Sigmoid colon (tissue), 7 donors: ENCODE results near the gene PNMA8B. TPM values are rescaled to one million over a fixed set of nuclear protein-coding genes. Genes with fewer than 3 reads are reported as not detected.
A peak's percentile ranks its signal among the peaks of the same experiment; 100 is the strongest.

Experiments
- DNase-seq: peaks from one replicate; pipeline ENCODE4 v3.0.0-alpha.2; 2019
- H3K27ac ChIP-seq, 4 donors: fragments of 200-600 bp; sonication (generic); one replicate each; pipeline ENCODE4 v1.5.1; 2016 to 2019; ENCODE audit warnings: mild to moderate bottlenecking in 1 of 4
- H3K27me3 ChIP-seq, 3 donors: fragments of 200-600 bp; sonication (generic); one replicate each; pipeline ENCODE4 v1.5.1; 2019; ENCODE audit warnings: mild to moderate bottlenecking in 1 of 3
- H3K36me3 ChIP-seq, 4 donors: fragments of 200-600 bp; sonication (generic); one replicate each; pipeline ENCODE4 v1.5.1; 2016 to 2019
- H3K4me1 ChIP-seq, 4 donors: fragments of 200-600 bp; sonication (generic); one replicate each; pipeline ENCODE4 v1.5.1; 2017 to 2019
- H3K4me3 ChIP-seq, 4 donors: fragments of 200-600 bp; sonication (generic); one replicate each; pipeline ENCODE4 v1.5.1; 2017 to 2019; ENCODE audit warnings: mild to moderate bottlenecking in 2 of 4, moderate library complexity in 1 of 4
- H3K9me3 ChIP-seq, 4 donors: fragments of 200-600 bp in 3 of 4; sonication (generic) in 3 of 4; one replicate each; pipeline versions ENCODE4 v1.5.1 to v1.6.1; 2013 to 2019
- EP300 ChIP-seq, 4 donors: sonication (generic); formaldehyde crosslinking; IDR thresholded peaks; one replicate each; pipeline ENCODE4 v1.6.1; 2017; ENCODE audit warnings: antibody characterized with exemption in 4 of 4
- POLR2A ChIP-seq, 2 donors: fragments of 450-650 bp; IDR thresholded peaks; one replicate each; pipeline ENCODE4 v1.6.1; 2016; ENCODE audit warnings: antibody characterized with exemption in 2 of 2, mild to moderate bottlenecking in 2 of 2, moderate library complexity in 2 of 2
- POLR2AphosphoS5 ChIP-seq, 4 donors: sonication (generic); formaldehyde crosslinking; IDR thresholded peaks; one replicate each; pipeline ENCODE4 v1.6.1; 2017; ENCODE audit warnings: antibody characterized with exemption in 4 of 4
- WGBS, 2 donors: extraction: QIAGEN DNeasy Blood & Tissue Kit; methylation state at CpG; one replicate each; pipeline ENCODE4 v1.1.7; 2013; 5-methylcytosine and 5-hydroxymethylcytosine counted together
- intact Hi-C: fragments of 100-400 bp; cut with DNase I; formaldehyde crosslinking; loops from one replicate; pipeline ENCODE4 v1.15.1; 2023
- polyA plus RNA-seq, 3 donors: library from polyadenylated mRNA; stranded (reverse); fragments of 200-250 nt; gene quantifications; one replicate each; pipeline ENCODE4 v1.2.3, GENCODE V29; 2013
- total RNA-seq, 4 donors: library from RNA; depleted of rRNA; stranded (reverse); fragments of >200 nt; gene quantifications; one replicate each; pipeline ENCODE4 v1.1.0, GENCODE V29; 2016
- TF ChIP-seq, protein P1 (sequence below), 4 experiments: fragments of 450-650 bp in 3 of 4; fragments of 200-600 bp in 1 of 4; IDR thresholded peaks; one replicate each; pipeline ENCODE4 v1.5.1; 2016 to 2019; ENCODE audit warnings: antibody characterized with exemption in 4 of 4, mild to moderate bottlenecking in 3 of 4, moderate library complexity in 2 of 4
- donor health status: healthy with polysubstance abuse.
- donor health status: Bipolar disorder and iron deficiency.
- donor health status: healthy.

The PNMA8B gene
- total and polyA plus RNA-seq, 7 donors: 0.60 to 1.9 (median 1.4) TPM; not detected in 1

DNA sequence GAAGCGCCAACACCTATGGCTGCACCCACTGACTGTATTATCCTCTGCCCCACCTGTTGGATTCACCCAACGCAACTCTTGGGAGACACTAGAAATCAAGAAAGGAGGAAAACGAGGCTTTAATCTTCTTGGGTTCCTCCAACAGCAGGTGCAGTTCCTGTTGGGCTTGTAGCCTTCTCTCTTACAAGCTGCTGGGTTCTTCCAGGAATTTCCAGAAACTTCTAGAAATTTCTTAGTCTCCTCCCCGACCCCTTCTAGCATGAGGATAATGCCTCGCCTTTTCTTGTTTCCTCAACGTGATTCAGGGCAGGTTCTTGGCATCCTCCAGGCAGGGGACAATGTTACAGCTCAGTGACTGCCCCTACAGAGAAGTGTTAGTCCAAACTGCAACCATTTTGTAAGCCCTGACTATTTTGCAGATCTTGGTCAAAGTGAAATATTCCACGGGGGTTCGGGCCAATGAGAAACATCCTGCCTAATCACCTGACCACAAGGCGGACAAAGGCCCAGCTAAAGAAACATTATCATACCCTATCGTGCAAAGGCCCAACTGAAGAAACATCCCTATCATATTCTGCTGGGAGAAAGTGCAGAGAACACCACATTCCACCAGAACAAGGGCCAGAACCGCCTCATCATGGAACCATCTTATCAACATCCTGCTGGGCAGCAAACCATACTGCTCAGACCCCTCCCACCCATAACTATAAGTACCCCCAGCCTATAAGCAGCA lies 23.7 kb downstream of the PNMA8B start:
- intact Hi-C loops: no loop called here
- no peak for DNase-seq
- H3K4me3 ChIP-seq: peak overlapping the region; percentile 15 to 57 (median 48)
- peaks cover 0 to 14% (median 13%) of the 10 kb centered on the region in 4 donors for H3K4me1 ChIP-seq
- 57 to 59% methylated on average over 11 of the region's 11 CpGs for WGBS, 2 donors
- no peak for TF ChIP-seq POLR2AphosphoS5 (IDR thresholded peaks at IDR 0.05)
- TF ChIP-seq, protein P1, sequence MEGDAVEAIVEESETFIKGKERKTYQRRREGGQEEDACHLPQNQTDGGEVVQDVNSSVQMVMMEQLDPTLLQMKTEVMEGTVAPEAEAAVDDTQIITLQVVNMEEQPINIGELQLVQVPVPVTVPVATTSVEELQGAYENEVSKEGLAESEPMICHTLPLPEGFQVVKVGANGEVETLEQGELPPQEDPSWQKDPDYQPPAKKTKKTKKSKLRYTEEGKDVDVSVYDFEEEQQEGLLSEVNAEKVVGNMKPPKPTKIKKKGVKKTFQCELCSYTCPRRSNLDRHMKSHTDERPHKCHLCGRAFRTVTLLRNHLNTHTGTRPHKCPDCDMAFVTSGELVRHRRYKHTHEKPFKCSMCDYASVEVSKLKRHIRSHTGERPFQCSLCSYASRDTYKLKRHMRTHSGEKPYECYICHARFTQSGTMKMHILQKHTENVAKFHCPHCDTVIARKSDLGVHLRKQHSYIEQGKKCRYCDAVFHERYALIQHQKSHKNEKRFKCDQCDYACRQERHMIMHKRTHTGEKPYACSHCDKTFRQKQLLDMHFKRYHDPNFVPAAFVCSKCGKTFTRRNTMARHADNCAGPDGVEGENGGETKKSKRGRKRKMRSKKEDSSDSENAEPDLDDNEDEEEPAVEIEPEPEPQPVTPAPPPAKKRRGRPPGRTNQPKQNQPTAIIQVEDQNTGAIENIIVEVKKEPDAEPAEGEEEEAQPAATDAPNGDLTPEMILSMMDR (IDR thresholded peaks at IDR 0.05): no peak
- TF ChIP-seq EP300 (IDR thresholded peaks at IDR 0.05): no peak
- no peak for TF ChIP-seq POLR2A (IDR thresholded peaks at IDR 0.05)
- no peaks in the 10 kb centered on the region for H3K36me3 ChIP-seq
- no peaks in the 10 kb centered on the region for H3K9me3 ChIP-seq
- no peaks in the 10 kb centered on the region for H3K27me3 ChIP-seq
- H3K27ac ChIP-seq: peak overlapping the region; percentile 66 to 79 (median 72)

DNA sequence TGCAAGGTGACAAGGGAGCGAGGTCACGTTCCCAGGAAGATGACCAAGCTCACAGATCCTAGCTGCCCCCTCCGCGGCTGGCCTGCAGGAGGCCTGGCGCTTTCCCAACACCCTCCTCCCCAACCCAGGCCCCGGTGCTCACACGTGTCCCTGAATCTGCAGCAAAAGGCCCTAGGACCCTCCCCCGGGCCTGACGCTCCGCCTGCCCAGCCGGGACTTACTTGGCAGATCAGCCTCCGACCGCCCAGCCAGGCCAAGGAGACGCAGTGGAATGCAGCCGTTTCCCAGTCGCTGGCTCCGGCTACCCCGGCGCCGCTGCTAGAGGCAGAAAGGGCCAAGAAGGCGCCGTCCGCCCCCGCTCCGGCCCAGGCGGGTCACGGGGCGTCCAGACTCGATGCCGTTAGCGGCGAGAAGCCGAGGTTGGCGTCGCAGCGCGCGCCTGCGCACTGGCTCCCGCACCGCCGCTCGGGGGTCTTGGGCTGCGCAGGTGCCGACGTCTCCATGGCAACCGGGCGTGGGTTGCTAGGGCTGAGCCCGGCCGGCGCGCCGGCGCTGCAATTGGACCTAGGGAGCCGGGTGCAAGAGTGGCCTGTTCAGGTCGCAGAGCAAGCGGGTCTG lies 24.4 kb downstream of the PNMA8B start, which contains the start of gene PNMA8A:
TSS of gene PNMA8A (minus strand) at position 448 of the 618 bp plus-strand sequence. CDS start 528 bp downstream, outside the sequence.
- H3K4me3 ChIP-seq: peak within 1 kb of the TSS; percentile 15 to 57 (median 48)
- whole genome bisulfite sequencing, 2 donors: 3 to 6% methylated on average over 57 of the region's 57 CpGs
- intact Hi-C loops: no loop called here
- TF ChIP-seq, protein P1 (IDR thresholded peaks at IDR 0.05): no peak
- TF ChIP-seq POLR2AphosphoS5 (IDR thresholded peaks at IDR 0.05) (peak in 2 of 4 donors; percentile 11), POLR2A (IDR thresholded peaks at IDR 0.05) (no peak)
- no peaks in the 10 kb centered on the region for H3K27me3 ChIP-seq
- H3K9me3 ChIP-seq: no peaks in the 10 kb centered on the region
- peak; percentile 86 for DNase-seq
- H3K4me1 ChIP-seq: peaks cover 0 to 14% (median 13%) of the 10 kb centered on the region in 4 donors
- H3K36me3 ChIP-seq: no peaks in the 10 kb centered on the region
- peak within 1 kb of the TSS; percentile 66 to 79 (median 72) for H3K27ac ChIP-seq

DNA sequence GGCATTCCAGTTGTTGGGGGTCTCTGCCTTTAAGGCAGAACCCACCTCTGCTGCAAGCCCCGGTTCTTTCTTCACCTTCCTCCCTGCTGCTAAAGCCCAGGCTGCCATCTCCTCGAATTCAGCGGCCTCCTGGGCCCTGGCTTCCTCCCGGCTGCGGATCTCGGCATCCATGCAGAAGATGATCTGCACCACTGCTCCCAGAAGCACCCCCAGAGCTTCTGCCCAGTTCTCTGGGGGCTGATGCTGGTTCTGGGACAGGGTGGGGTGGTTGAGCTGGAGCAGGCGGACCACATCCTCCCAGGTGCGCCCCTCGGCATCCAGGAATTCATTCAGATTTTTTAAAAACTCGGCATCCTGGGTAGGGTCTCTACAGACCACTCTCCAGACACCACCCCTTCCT lies 25.3 kb downstream of the PNMA8B start:
- Histone ChIP-seq H3K27ac (no peak overlapping the region), H3K36me3 (no peaks in the 10 kb centered on the region), H3K9me3 (no peaks in the 10 kb centered on the region), H3K4me3 (no peak overlapping the region), H3K4me1 (peaks cover 0 to 14% (median 13%) of the 10 kb centered on the region in 4 donors), H3K27me3 (no peaks in the 10 kb centered on the region)
- DNase-seq: no peak
- TF ChIP-seq POLR2AphosphoS5 (IDR thresholded peaks at IDR 0.05) (no peak), POLR2A (IDR thresholded peaks at IDR 0.05) (no peak), EP300 (IDR thresholded peaks at IDR 0.05) (no peak)
- TF ChIP-seq, protein P1 (IDR thresholded peaks at IDR 0.05): no peak
- 83 to 92% methylated on average over 10 of the region's 10 CpGs for WGBS, 2 donors
- intact Hi-C loops: no loop called here

DNA sequence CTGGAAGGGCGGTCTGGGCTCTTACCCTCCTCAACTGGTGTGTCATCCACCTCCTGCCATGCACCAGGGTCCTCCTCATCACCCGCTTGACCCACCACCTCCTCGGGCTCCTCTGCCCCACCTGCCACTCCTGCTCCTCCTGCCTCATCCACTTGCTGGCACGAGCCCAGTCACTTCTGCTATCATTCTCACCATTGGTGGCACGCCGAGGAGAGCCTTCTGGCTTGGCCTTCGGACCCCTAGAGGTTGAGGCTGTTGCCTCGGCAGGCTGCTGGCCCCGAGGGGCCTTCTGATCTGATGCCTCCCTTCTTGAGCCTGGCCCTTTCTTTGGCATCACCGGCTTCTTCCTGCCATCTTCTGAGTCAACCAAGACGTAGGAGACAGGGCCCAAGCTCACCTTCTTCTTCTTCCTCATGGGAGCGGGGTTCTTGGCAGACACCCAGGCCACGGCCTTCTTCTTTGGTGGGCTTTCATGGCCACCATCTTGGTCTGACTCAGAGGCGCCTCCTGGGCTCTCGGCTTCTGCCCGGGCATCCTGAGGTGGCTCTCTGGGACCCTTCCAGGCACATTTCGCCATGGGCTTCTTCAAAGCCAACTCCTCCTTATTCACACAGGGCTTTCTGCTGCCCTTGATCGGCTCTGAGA lies 26.0 kb downstream of the PNMA8B start:
- no peaks in the 10 kb centered on the region for H3K9me3 ChIP-seq
- TF ChIP-seq, protein P1 (IDR thresholded peaks at IDR 0.05): no peak
- TF ChIP-seq POLR2AphosphoS5 (IDR thresholded peaks at IDR 0.05): no peak
- no peak for TF ChIP-seq POLR2A (IDR thresholded peaks at IDR 0.05)
- no peak for TF ChIP-seq EP300 (IDR thresholded peaks at IDR 0.05)

More for the DNA sequence above, 26.0 kb downstream of the PNMA8B start:
- Histone ChIP-seq H3K4me1 (peaks cover 0 to 14% (median 13%) of the 10 kb centered on the region in 4 donors), H3K27me3 (no peaks in the 10 kb centered on the region), H3K4me3 (no peak overlapping the region), H3K36me3 (no peaks in the 10 kb centered on the region), H3K27ac (no peak overlapping the region)
- intact Hi-C loops: no loop called here
- 93 to 95% methylated on average over 18 of the region's 18 CpGs for WGBS, 2 donors
- peak; percentile 61 for DNase-seq
